ENCODE results near the gene ZSCAN32.

The ZSCAN32 gene

GRCh38 chr16:3363793-3364192 is 37.0 kb downstream of the ZSCAN32 start:
- peak; percentile 18 for DNase-seq
- in situ Hi-C loops (cut with HindIII; ENCODE audit: low pct_ligation_motif_present, low pct_unique_long_range_greater_than_20kb, low sequenced_read_pairs): no loop called here

DNA sequence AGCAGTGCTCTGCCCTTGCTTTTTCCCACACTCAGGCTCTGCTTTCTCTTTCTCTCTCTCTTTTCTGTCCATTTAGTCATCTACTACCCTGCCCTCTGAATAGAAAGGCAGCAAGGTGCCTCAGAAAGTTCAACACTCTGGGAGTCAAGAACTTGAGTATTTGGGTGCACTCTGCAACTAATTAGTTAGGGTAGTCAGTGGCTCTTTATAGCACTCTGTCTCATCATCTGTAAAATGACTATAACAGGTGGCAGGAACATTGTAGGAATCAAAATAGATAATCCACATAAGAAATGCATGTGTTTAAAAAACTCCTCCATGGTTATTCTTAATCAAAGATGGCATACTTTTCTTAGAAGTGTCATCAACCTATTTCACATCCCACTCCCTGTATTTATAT is 37.9 kb downstream of the ZSCAN32 start:
- no peak for DNase-seq
- in situ Hi-C loops (cut with HindIII; ENCODE audit: low pct_ligation_motif_present, low pct_unique_long_range_greater_than_20kb, low sequenced_read_pairs): no loop called here

- in situ Hi-C loops (cut with HindIII; ENCODE audit: low pct_ligation_motif_present, low pct_unique_long_range_greater_than_20kb, low sequenced_read_pairs): no loop called here
- no peak for DNase-seq
These were observed 41.9 kb downstream of the ZSCAN32 start for GRCh38 chr16:3358871-3359270.

DNA sequence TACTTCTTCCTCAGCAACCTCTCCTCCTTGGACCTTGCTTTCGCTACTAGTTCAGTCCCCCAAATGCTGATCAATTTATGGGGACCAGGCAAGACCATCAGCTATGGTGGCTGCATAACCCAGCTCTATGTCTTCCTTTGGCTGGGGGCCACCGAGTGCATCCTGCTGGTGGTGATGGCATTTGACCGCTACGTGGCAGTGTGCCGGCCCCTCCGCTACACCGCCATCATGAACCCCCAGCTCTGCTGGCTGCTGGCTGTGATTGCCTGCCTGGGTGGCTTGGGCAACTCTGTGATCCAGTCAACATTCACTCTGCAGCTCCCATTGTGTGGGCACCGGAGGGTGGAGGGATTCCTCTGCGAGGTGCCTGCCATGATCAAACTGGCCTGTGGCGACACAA is 44.7 kb downstream of the ZSCAN32 start:
- no peak for DNase-seq

GRCh38 chr16:3355589-3355988 is 45.2 kb downstream of the ZSCAN32 start, which contains the start of gene OR2C1:
Gene OR2C1, plus strand, starts transcription at chr16:3355889. Its CDS starts 52 bp downstream, at chr16:3355941.
- in situ Hi-C loops (cut with HindIII; ENCODE audit: low pct_ligation_motif_present, low pct_unique_long_range_greater_than_20kb, low sequenced_read_pairs): no loop called here
- DNase-seq: no peak

More for the DNA sequence above, 44.7 kb downstream of the ZSCAN32 start:
- in situ Hi-C loops (cut with HindIII; ENCODE audit: low pct_ligation_motif_present, low pct_unique_long_range_greater_than_20kb, low sequenced_read_pairs): no loop called here

GRCh38 chr16:3349175-3349574 is 51.6 kb downstream of the ZSCAN32 start:
- in situ Hi-C loops (cut with HindIII; ENCODE audit: low pct_ligation_motif_present, low pct_unique_long_range_greater_than_20kb, low sequenced_read_pairs): no loop called here
- no peak for DNase-seq

DNA sequence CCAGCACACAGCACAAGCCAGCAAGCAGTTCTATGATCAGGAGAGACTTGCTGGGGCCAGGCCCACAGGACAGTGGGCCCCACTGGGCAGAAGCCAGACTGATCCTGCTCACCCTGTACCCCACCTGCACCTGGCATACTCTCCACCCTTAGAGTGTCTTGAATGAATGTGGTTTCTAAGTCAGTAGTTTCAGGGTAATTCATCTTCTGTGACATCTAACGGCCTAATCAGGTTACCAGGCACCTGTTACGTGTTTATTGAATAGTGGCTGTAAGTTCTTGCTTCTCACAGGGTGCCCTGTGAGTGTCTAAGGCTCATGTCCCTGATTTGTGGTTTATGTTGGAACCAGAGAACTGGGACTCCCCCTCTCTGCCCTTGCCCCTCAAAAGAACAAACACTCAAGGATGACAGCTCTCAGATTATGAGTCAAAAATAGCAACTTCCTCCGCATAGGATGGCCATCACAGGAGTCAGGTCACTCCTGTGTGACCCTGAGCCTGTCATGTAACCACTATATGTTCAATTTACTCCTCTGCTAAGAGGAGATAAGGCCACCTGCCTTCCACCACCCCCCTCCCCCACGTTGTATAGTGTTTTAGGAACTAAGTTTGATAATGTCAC is 52.1 kb downstream of the ZSCAN32 start:
- in situ Hi-C loops (cut with HindIII; ENCODE audit: low pct_ligation_motif_present, low pct_unique_long_range_greater_than_20kb, low sequenced_read_pairs): no loop called here
- no peak for DNase-seq

- DNase-seq: no peak
- in situ Hi-C loops (cut with HindIII; ENCODE audit: low pct_ligation_motif_present, low pct_unique_long_range_greater_than_20kb, low sequenced_read_pairs): no loop called here
These were observed 53.2 kb downstream of the ZSCAN32 start for GRCh38 chr16:3347586-3347985.

DNA sequence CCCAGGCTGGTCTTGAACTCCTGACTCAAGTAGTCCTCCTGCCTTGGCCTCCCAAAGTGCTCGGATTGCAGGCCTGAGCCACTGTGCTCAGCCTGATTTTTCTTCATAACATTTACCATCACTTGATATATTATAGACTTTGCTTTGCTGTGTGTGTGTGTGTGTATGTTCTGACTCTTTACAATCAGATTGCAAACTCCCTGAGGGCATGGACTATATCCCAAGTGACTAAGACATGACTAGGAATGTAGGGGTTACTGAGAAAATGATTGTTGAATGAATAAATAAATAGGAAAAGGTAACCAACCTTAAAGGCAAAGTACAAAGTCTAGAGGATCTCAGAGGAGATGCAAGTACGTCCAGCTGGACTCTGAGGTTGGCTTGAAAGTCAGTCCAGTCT is 54.8 kb downstream of the ZSCAN32 start:
- no peak for DNase-seq
- in situ Hi-C loops (cut with HindIII; ENCODE audit: low pct_ligation_motif_present, low pct_unique_long_range_greater_than_20kb, low sequenced_read_pairs): no loop called here

Measured in ACHN (cell line).